HL-60 (cell line): ENCODE results near the gene TMUB1.

Experiments
- DNase-seq, 2 experiments: peaks; one replicate each; pipeline ENCODE4 v3.0.0-alpha.2; 2010 to 2020; ENCODE audit warnings: low read depth in 1 of 2, low spot score in 1 of 2
- H3K27ac ChIP-seq: fragments of 250-450 bp; sonication (Bioruptor Pico); replicated peaks from 2 replicates; pipeline ENCODE4 v1.5.1; 2020; ENCODE audit warnings: mild to moderate bottlenecking, moderate library complexity
- H3K27me3 ChIP-seq: fragments of 250-450 bp; sonication (Bioruptor Pico); 2 replicates; pipeline ENCODE4 v1.5.1; 2021; ENCODE audit warnings: mild to moderate bottlenecking, moderate library complexity; ENCODE audit not compliant: insufficient read depth, poor library complexity, severe bottlenecking
- H3K4me3 ChIP-seq: replicated peaks from 2 replicates; pipeline ENCODE4 v1.5.1; 2011; ENCODE audit warnings: mild to moderate bottlenecking, control low read depth, low read length; ENCODE audit not compliant: insufficient read depth
- CTCF ChIP-seq: IDR thresholded peaks from one replicate; pipeline ENCODE4 v1.5.1; 2011; ENCODE audit warnings: low read length, control low read depth, inconsistent platforms; ENCODE audit not compliant: insufficient read depth
- GABPA ChIP-seq: IDR thresholded peaks from 2 replicates; pipeline ENCODE4 v1.6.1; 2012; ENCODE audit warnings: low read depth
- POLR2AphosphoS5 ChIP-seq: IDR thresholded peaks from 2 replicates; pipeline ENCODE4 v1.6.1; 2012; ENCODE audit warnings: low read depth
- REST ChIP-seq: IDR thresholded peaks from 2 replicates; pipeline ENCODE4 v1.6.1; 2012; ENCODE audit warnings: low read depth; ENCODE audit not compliant: insufficient replicate concordance
- SPI1 ChIP-seq: IDR thresholded peaks from 2 replicates; pipeline ENCODE4 v1.6.1; 2012; ENCODE audit warnings: low read depth, mild to moderate bottlenecking, borderline replicate concordance

The TMUB1 gene

GRCh38 chr7:151069841-151070573, 13.3 kb downstream of the TMUB1 start:
- no peak for DNase-seq
- Histone ChIP-seq H3K27ac (no peak overlapping the region), H3K27me3 (no peaks in the 10 kb centered on the region), H3K4me3 (no peak overlapping the region)
- TF ChIP-seq CTCF, result no peak
- no peak for TF ChIP-seq POLR2AphosphoS5
- no peak for TF ChIP-seq REST
- TF ChIP-seq GABPA, result no peak
- no peak for TF ChIP-seq SPI1

- Histone ChIP-seq H3K27ac (no peak overlapping the region), H3K4me3 (no peak overlapping the region), H3K27me3 (no peaks in the 10 kb centered on the region)
- no peak for DNase-seq
- TF ChIP-seq POLR2AphosphoS5, result no peak
- TF ChIP-seq SPI1, result no peak
- no peak for TF ChIP-seq GABPA
- no peak for TF ChIP-seq CTCF
- no peak for TF ChIP-seq REST
Observed at GRCh38 chr7:151068069-151068773, 15.1 kb downstream of the TMUB1 start.

- no peak for DNase-seq
- Histone ChIP-seq H3K27ac (no peak overlapping the region), H3K27me3 (no peaks in the 10 kb centered on the region), H3K4me3 (no peak overlapping the region)
- TF ChIP-seq REST (no peak), CTCF (no peak), SPI1 (no peak), GABPA (no peak), POLR2AphosphoS5 (no peak)
Observed at GRCh38 chr7:151066273-151066974, 16.9 kb downstream of the TMUB1 start.
